Caco-2 (cell line): Measurements from ENCODE around the gene CAPN2. TPM values are rescaled to one million over a fixed set of nuclear protein-coding genes. Genes with fewer than 3 reads are reported as not detected.

ENCODE experiments used
- BruUV-seq: library from RNA; stranded (reverse); fragments of 400-500 nt; replicated peaks from 2 replicates; lab custom pipeline; 2021; lab: Mats Ljungman, UMichigan
- CTCF ChIA-PET: fragments of 300-600 bp; sonication (Branson Sonifier 250); formaldehyde crosslinking; loops from one replicate; lab custom pipeline; 2022; ENCODE audit warnings: antibody characterized with exemption; lab: Charles Lee
- POLR2A ChIA-PET: fragments of 300-600 bp; sonication (Branson Sonifier 250); formaldehyde crosslinking; loops from one replicate; lab custom pipeline; 2022; ENCODE audit warnings: antibody characterized with exemption; lab: Charles Lee
- DNase-seq, 2 experiments: peaks; one replicate each; pipeline versions ENCODE4 v3.0.0 to v3.0.0-alpha.2; 2020 to 2022
- H3K27me3 ChIP-seq: replicated peaks from 2 replicates; pipeline ENCODE4 v1.6.0; 2011; ENCODE audit warnings: low read length; ENCODE audit not compliant: control insufficient read depth, insufficient read depth
- H3K36me3 ChIP-seq: 2 replicates; pipeline ENCODE4 v1.5.1; 2011; ENCODE audit warnings: low read length; ENCODE audit not compliant: control insufficient read depth, insufficient read depth
- H3K4me1 ChIP-seq: fragments of 250-450 bp; sonication (Bioruptor Pico); 2 replicates; pipeline ENCODE4 v1.5.1; 2020; ENCODE audit warnings: mild to moderate bottlenecking
- H3K4me3 ChIP-seq: 2 replicates; pipeline ENCODE4 v1.5.1; 2011; ENCODE audit warnings: low read depth, mild to moderate bottlenecking, control low read depth, low read length
- H3K9me3 ChIP-seq: fragments of 250-450 bp; sonication (Bioruptor Pico); 2 replicates; pipeline ENCODE4 v1.5.1; 2020; ENCODE audit warnings: mild to moderate bottlenecking, moderate library complexity
- H3K27ac Mint-ChIP-seq: one replicate; pipeline ENCODE4 v1.8.0; 2022; ENCODE audit warnings: mixed read lengths; ENCODE audit not compliant: unreplicated experiment
- H3K27me3 Mint-ChIP-seq: one replicate; pipeline ENCODE4 v1.8.0; 2022; ENCODE audit warnings: mixed read lengths; ENCODE audit not compliant: insufficient read depth, unreplicated experiment
- H3K36me3 Mint-ChIP-seq: one replicate; pipeline ENCODE4 v1.8.0; 2022; ENCODE audit warnings: mild to moderate bottlenecking, mixed read lengths; ENCODE audit not compliant: insufficient read depth, unreplicated experiment
- H3K4me1 Mint-ChIP-seq: one replicate; pipeline ENCODE4 v1.8.0; 2022; ENCODE audit warnings: low read depth, mixed read lengths; ENCODE audit not compliant: unreplicated experiment
- H3K4me3 Mint-ChIP-seq: one replicate; pipeline ENCODE4 v1.8.0; 2022; ENCODE audit warnings: mild to moderate bottlenecking, moderate library complexity, mixed read lengths; ENCODE audit not compliant: unreplicated experiment
- H3K9me3 Mint-ChIP-seq: one replicate; pipeline ENCODE4 v1.8.0; 2022; ENCODE audit warnings: mixed read lengths; ENCODE audit not compliant: unreplicated experiment
- CTCF ChIP-seq, 2 experiments: fragments of 200-600 bp in 1 of 2; IDR thresholded peaks; 1 replicate in 1 of 2; 2 replicates in 1 of 2; pipeline versions ENCODE4 v1.5.1 to v1.8.0; 2011 to 2022; ENCODE audit warnings: antibody characterized with exemption in 1 of 2, control low read depth in 1 of 2, inconsistent platforms in 1 of 2, low read depth in 1 of 2, low read length in 1 of 2, mild to moderate bottlenecking in 1 of 2, moderate library complexity in 1 of 2; ENCODE audit not compliant: insufficient read depth in 1 of 2, severe bottlenecking in 1 of 2, unreplicated experiment in 1 of 2
- intact Hi-C: fragments of 100-400 bp; cut with micrococcal nuclease; formaldehyde crosslinking; loops from one replicate; pipeline ENCODE4 v1.10.0; 2022; ENCODE audit not compliant: unreplicated experiment
- total RNA-seq: library from RNA; stranded (reverse); gene quantifications from 2 replicates; pipeline ENCODE4 v1.2.3, GENCODE V29; 2022

Gene CAPN2
- total RNA-seq, 1 experiment from 2014 or later, result 157 TPM

GRCh38 chr1:223708651-223709268 lies 3.6 kb upstream of the CAPN2 start:
- Mint-ChIP-seq H3K9me3 (no peaks in the 10 kb centered on the region), H3K4me3 (no peak overlapping the region), H3K36me3 (peaks cover 7% of the 10 kb centered on the region), H3K27me3 (no peaks in the 10 kb centered on the region), H3K4me1 (peaks cover 49% of the 10 kb centered on the region), H3K27ac (peak overlapping the region; percentile 30)
- Histone ChIP-seq H3K36me3 (no peaks in the 10 kb centered on the region; the same call in 1 of the 2 replicates), H3K9me3 (no peaks in the 10 kb centered on the region), H3K27me3 (no peaks in the 10 kb centered on the region), H3K4me3 (no peak overlapping the region), H3K4me1 (peaks cover 63% of the 10 kb centered on the region)
- POLR2A ChIA-PET, result no interaction called here
- peak in 1 of 2 experiments; percentile 5 for DNase-seq
- TF ChIP-seq CTCF (IDR thresholded peaks at IDR 0.05; ENCODE audit: insufficient read depth in 1 of 2, low read depth in 1 of 2, low read length in 1 of 2, severe bottlenecking in 1 of 2, unreplicated experiment in 1 of 2), result no peak
- CTCF ChIA-PET, result no interaction called here
- no TSS peak for BruUV-seq
- intact Hi-C loops, result no loop called here

DNA sequence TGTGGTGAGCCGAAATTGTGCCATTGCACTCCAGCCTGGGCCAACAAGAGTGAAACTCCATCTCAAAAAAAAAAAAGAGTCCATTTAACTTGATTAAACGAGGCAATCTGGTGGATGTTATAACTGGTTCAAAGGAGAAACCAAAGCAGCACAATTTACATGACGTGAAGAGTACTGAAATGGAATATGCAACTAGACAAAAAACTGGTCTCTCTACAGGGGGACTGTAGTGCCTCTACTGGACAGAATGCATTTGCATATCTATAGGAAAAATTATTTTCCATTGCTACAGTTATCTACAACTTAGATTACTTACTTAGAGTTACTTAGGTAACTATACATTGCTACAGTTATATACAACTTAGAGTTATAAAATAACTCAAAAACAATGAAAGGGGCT lies 2.7 kb upstream of the CAPN2 start:
- peaks cover 54% of the 10 kb centered on the region for H3K4me1 Mint-ChIP-seq
- no peaks in the 10 kb centered on the region for H3K27me3 Mint-ChIP-seq
- ChIA-PET POLR2A (no interaction called here), CTCF (interaction anchor here (1.0 kb wide), 1 partner anchor 40 kb away, joined by 5 read pairs; no protein-coding TSS in a partner anchor)
- H3K4me3 Mint-ChIP-seq, result no peak overlapping the region
- no peak overlapping the region for H3K4me3 ChIP-seq
- no peak for DNase-seq
- H3K36me3 ChIP-seq, result no peaks in the 10 kb centered on the region; the same call in 1 of the 2 replicates
- intact Hi-C loops, result no loop called here
- peaks cover 12% of the 10 kb centered on the region for H3K36me3 Mint-ChIP-seq
- TF ChIP-seq CTCF (IDR thresholded peaks at IDR 0.05; ENCODE audit: insufficient read depth in 1 of 2, low read depth in 1 of 2, low read length in 1 of 2, severe bottlenecking in 1 of 2, unreplicated experiment in 1 of 2), result peak; percentile 8 to 23
- H3K27ac Mint-ChIP-seq, result no peak overlapping the region
- H3K9me3 Mint-ChIP-seq, result no peaks in the 10 kb centered on the region
- H3K27me3 ChIP-seq, result no peaks in the 10 kb centered on the region
- BruUV-seq, result no TSS peak
- H3K9me3 ChIP-seq, result no peaks in the 10 kb centered on the region
- peaks cover 71% of the 10 kb centered on the region for H3K4me1 ChIP-seq

DNA sequence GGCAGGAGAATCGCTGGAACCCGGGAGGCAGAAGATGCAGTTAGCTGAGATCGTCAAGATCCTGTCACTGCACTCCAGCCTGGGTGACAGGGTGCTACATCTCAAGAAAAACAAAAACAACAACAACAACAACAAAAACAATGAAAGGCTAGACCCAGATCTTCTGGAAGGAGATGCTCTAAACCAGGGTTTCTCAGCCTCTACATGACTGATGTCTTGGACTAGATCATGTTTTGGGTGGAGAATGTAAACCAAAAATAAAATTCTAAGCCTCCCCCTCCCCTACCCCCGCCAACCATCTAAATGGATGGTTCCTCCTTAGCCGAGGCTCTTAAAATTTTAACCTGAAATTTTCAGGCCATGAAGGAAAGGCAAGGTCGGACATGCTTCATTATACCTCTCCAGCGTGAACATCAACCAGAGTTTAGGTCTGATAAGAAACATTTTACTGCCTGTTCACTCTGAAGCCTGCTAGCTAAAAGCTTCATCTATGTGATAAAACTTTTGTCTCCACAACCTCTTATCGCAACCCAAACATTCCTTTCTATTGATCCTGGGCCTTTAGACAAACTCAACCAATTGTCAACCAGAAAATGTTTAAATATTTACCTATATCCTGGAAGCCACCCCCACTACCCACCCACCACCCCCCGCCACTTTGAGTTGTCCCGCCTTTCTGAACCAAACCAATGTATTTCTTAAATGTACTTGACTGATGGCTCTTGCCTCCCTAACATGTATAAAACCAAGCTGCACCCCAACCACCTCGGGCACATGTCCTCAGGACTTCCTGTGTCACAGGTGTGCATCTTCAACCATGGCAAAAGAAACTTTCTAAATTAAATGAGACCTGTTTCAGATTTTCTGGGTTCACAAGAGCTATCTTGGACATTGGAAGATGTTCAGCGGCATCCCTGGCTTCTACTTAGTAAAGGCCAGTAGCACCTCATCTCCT lies 1.9 kb upstream of the CAPN2 start:
- Histone ChIP-seq H3K27me3 (no peaks in the 10 kb centered on the region), H3K4me3 (no peak overlapping the region), H3K36me3 (no peaks in the 10 kb centered on the region; the same call in 1 of the 2 replicates), H3K4me1 (peaks cover 80% of the 10 kb centered on the region), H3K9me3 (no peaks in the 10 kb centered on the region)
- Mint-ChIP-seq H3K4me3 (peak overlapping the region; percentile 30), H3K27ac (no peak overlapping the region), H3K9me3 (no peaks in the 10 kb centered on the region), H3K4me1 (peaks cover 56% of the 10 kb centered on the region), H3K27me3 (no peaks in the 10 kb centered on the region), H3K36me3 (peaks cover 19% of the 10 kb centered on the region)
- intact Hi-C loops, result loop anchor here (1.0 to 5.0 kb wide), 6 partner anchors 9 to 502 kb away; partner anchors contain the start of gene TP53BP2
- no TSS peak for BruUV-seq
- POLR2A ChIA-PET, result interaction anchor here (0.5 to 1.3 kb wide), 4 partner anchors 8 to 121 kb away, joined by 3 to 5 read pairs (median 4); no protein-coding TSS in a partner anchor
- TF ChIP-seq CTCF (IDR thresholded peaks at IDR 0.05; ENCODE audit: insufficient read depth in 1 of 2, low read depth in 1 of 2, low read length in 1 of 2, severe bottlenecking in 1 of 2, unreplicated experiment in 1 of 2), result no peak
- DNase-seq, result peak; percentile 69 to 79
- CTCF ChIA-PET, result interaction anchor here (0.6 to 1.1 kb wide), 7 partner anchors 8 to 573 kb away, joined by 3 to 5 read pairs (median 4); no protein-coding TSS in a partner anchor
